HepG2 (cell line): ENCODE measurements around the gene PRSS48. TPM values are rescaled to one million over a fixed set of nuclear protein-coding genes. Genes with fewer than 3 reads are reported as not detected.

Experiments used
- AHR ChIP-seq: IDR thresholded peaks from 2 replicates; pipeline ENCODE4 v1.6.1; 2018; ENCODE audit warnings: missing genetic modification reagents, missing compliant biosample characterization
- ARID3A ChIP-seq: IDR thresholded peaks from 2 replicates; pipeline ENCODE4 v1.6.1; 2012; ENCODE audit warnings: low read depth, low read length, improper control_type of control experiment
- E2F1 ChIP-seq: sonication (generic); formaldehyde crosslinking; IDR thresholded peaks from 2 replicates; pipeline ENCODE4 v1.5.0; 2020; ENCODE audit warnings: missing genetic modification reagents
- ERF ChIP-seq: IDR thresholded peaks from 2 replicates; pipeline ENCODE4 v1.6.1; 2018; ENCODE audit warnings: missing biosample characterization, missing genetic modification reagents
- FOXM1 ChIP-seq: sonication (generic); formaldehyde crosslinking; IDR thresholded peaks from 2 replicates; pipeline ENCODE4 v1.5.0; 2020; ENCODE audit warnings: missing genetic modification reagents
- KAT7 ChIP-seq: IDR thresholded peaks from 2 replicates; pipeline ENCODE4 v1.6.1; 2018; ENCODE audit warnings: borderline replicate concordance, missing compliant biosample characterization
- KLF9 ChIP-seq: IDR thresholded peaks from 2 replicates; pipeline ENCODE4 v1.6.1; 2016; ENCODE audit warnings: low read depth
- MTA3 ChIP-seq: sonication (generic); formaldehyde crosslinking; IDR thresholded peaks from 2 replicates; pipeline ENCODE4 v1.4.0; 2020; ENCODE audit warnings: missing genetic modification reagents
- NCOR1 ChIP-seq: fragments of 200-600 bp; sonication (generic); IDR thresholded peaks from 2 replicates; pipeline ENCODE4 v1.7.0; 2017; ENCODE audit warnings: antibody characterized with exemption, low read length, borderline replicate concordance
- POLR2G ChIP-seq: fragments of 200-400 bp; formaldehyde crosslinking; IDR thresholded peaks from 2 replicates; pipeline ENCODE4 v1.6.1; 2018; ENCODE audit warnings: mild to moderate bottlenecking, low read depth, low read length, moderate library complexity
- RELA ChIP-seq: sonication (generic); formaldehyde crosslinking; IDR thresholded peaks from 2 replicates; pipeline ENCODE4 v1.4.0; 2020; ENCODE audit warnings: missing genetic modification reagents
- REPIN1 ChIP-seq: sonication (generic); formaldehyde crosslinking; IDR thresholded peaks from 2 replicates; pipeline ENCODE4 v1.8.0; 2022; ENCODE audit warnings: missing genetic modification reagents, low read depth, mild to moderate bottlenecking, borderline replicate concordance
- SOX13 ChIP-seq, 3 experiments: fragments of 450-650 bp in 1 of 3; sonication (generic) in 1 of 3; formaldehyde crosslinking in 1 of 3; IDR thresholded peaks in 2 of 3; conservative IDR thresholded peaks in 1 of 3; 2 replicates each; pipeline versions ENCODE4 v1.5.0 to v1.6.1; 2016 to 2020; ENCODE audit warnings: antibody characterized with exemption in 1 of 3, mild to moderate bottlenecking in 1 of 3, missing compliant biosample characterization in 1 of 3, missing genetic modification reagents in 1 of 3, moderate library complexity in 1 of 3
- TCF7 ChIP-seq: sonication (generic); IDR thresholded peaks from 2 replicates; pipeline ENCODE4 v1.6.1; 2016; ENCODE audit warnings: antibody characterized with exemption, low read depth
- TCF7L2 ChIP-seq: IDR thresholded peaks from 2 replicates; pipeline ENCODE4 v1.6.1; 2011; ENCODE audit warnings: mild to moderate bottlenecking, low read depth, low read length, moderate library complexity
- XBP1 ChIP-seq: sonication (generic); formaldehyde crosslinking; IDR thresholded peaks from 2 replicates; pipeline ENCODE4 v1.5.0; 2020; ENCODE audit warnings: missing genetic modification reagents
- ZBTB7A ChIP-seq: sonication (generic); formaldehyde crosslinking; IDR thresholded peaks from 2 replicates; pipeline ENCODE4 v1.8.0; 2022; ENCODE audit warnings: mild to moderate bottlenecking, missing genetic modification reagents
- ZNF503 ChIP-seq: sonication (generic); formaldehyde crosslinking; IDR thresholded peaks from 2 replicates; pipeline ENCODE4 v1.4.0; 2020; ENCODE audit warnings: missing genetic modification reagents
- ZNF547 ChIP-seq: sonication (generic); formaldehyde crosslinking; IDR thresholded peaks from 2 replicates; pipeline ENCODE4 v1.5.1; 2020; ENCODE audit warnings: mild to moderate bottlenecking, missing genetic modification reagents
- ZNF644 ChIP-seq: IDR thresholded peaks from 2 replicates; pipeline ENCODE4 v1.6.1; 2016; ENCODE audit warnings: low read depth
- ZNF737 ChIP-seq: sonication (generic); formaldehyde crosslinking; IDR thresholded peaks from 2 replicates; pipeline ENCODE4 v1.5.0; 2020; ENCODE audit warnings: missing genetic modification reagents, mild to moderate bottlenecking, borderline replicate concordance
- polyA plus RNA-seq, 8 experiments: library from polyadenylated mRNA; depleted of rRNA in 3 of 8; stranded (reverse) in 7 of 8; unstranded in 1 of 8; fragments of >200 nt; fragmentation: Illumina TruSeq in 4 of 8; extraction: Trizol in 4 of 8; gene quantifications; 2 replicates each; pipeline versions ENCODE4 v1.2.1 to v1.2.3, GENCODE V29; 2011 to 2016; ENCODE audit warnings: low read depth in 4 of 8, missing spikeins in 1 of 8, mixed read lengths in 1 of 8; ENCODE audit not compliant: insufficient read depth in 1 of 8
- total RNA-seq, 5 experiments: library from RNA; depleted of rRNA; stranded (reverse); fragments of >200 nt; fragmentation: Illumina TruSeq; extraction: Trizol; gene quantifications; 2 replicates each; pipeline ENCODE4 v1.2.3, GENCODE V29; 2016; ENCODE audit warnings: low read depth in 1 of 5
- TF ChIP-seq, protein P1 (sequence below): sonication (generic); formaldehyde crosslinking; IDR thresholded peaks from 2 replicates; pipeline ENCODE4 v1.5.0; 2020; ENCODE audit warnings: mild to moderate bottlenecking, missing genetic modification reagents, borderline replicate concordance

The PRSS48 gene
- total and polyA plus RNA-seq, 2 of the 13 experiments (the other 11 are each of a cell fraction or from before 2014, with no cell fraction given) = not detected

DNA sequence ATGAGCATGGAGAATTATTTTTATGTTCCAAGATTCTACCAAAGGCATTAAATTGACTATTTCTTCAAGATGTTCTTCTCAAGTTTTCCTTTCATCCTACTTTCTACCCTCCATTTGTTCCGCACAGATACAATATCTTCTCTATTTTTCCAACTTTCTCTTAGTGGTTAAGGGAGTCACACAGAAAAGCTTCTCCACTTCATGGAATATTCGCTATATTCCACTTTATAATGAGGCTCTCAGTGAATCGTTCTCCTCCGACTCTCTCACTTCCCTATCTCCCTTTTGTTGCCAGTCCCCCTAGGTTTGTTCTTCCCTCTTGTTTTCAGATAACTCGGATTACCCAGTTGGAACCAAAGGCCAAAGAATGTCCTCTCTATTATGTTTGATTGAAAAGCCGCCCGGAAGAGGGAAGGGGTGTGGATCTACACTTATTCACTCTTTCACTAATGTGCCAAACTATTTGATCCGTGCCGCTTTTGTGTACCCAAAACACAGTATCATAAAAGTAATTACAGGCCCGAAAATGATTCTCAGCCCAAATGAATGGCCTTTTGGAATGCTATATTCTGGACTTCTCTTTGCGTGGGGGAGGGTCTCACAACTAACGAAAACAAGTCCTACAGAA lies 47.3 kb downstream of the PRSS48 start (continued):
- TF ChIP-seq ARID3A (peak; percentile 83), ERF (CRISPR knock-in tag) (peak; percentile 16; the same call in 1 of the 2 replicates), MTA3 (CRISPR knock-in tag) (no peak), ZBTB7A (CRISPR knock-in tag) (0 out of 2 replicates have a peak, but pooled peaks have one; percentile 9), KLF9 (CRISPR knock-in tag) (0 out of 2 replicates have a peak, but pooled peaks have one; percentile 1), AHR (no peak), POLR2G (peak; percentile 25), E2F1 (CRISPR knock-in tag) (peak; percentile 52; the same call in 1 of the 2 replicates), FOXM1 (no peak), NCOR1 (peak; percentile 91; the same call in 1 of the 2 replicates), ZNF547 (CRISPR knock-in tag) (no peak), ZNF503 (CRISPR knock-in tag) (peak; percentile 57; the same call in 1 of the 2 replicates), REPIN1 (no peak), TCF7 (peak; percentile 95), SOX13 (IDR thresholded peaks at IDR 0.05) (0 out of 2 replicates have a peak, but pooled peaks have one; percentile 9), SOX13 (CRISPR knock-in tag; conservative IDR thresholded peaks at IDR 0.05 in 1 of 2, IDR thresholded peaks at IDR 0.05 in 1 of 2) (peak in 1 of 2 experiments; percentile 53; a peak in 2 of 4 replicates), XBP1 (CRISPR knock-in tag) (0 out of 2 replicates have a peak, but pooled peaks have one; percentile 40), RELA (CRISPR knock-in tag) (no peak), ZNF737 (no peak), ZNF644 (CRISPR knock-in tag) (peak; percentile 55; the same call in 1 of the 2 replicates), KAT7 (CRISPR knock-in tag) (peak; percentile 71), TCF7L2 (peak; percentile 67)
- TF ChIP-seq, protein P1, sequence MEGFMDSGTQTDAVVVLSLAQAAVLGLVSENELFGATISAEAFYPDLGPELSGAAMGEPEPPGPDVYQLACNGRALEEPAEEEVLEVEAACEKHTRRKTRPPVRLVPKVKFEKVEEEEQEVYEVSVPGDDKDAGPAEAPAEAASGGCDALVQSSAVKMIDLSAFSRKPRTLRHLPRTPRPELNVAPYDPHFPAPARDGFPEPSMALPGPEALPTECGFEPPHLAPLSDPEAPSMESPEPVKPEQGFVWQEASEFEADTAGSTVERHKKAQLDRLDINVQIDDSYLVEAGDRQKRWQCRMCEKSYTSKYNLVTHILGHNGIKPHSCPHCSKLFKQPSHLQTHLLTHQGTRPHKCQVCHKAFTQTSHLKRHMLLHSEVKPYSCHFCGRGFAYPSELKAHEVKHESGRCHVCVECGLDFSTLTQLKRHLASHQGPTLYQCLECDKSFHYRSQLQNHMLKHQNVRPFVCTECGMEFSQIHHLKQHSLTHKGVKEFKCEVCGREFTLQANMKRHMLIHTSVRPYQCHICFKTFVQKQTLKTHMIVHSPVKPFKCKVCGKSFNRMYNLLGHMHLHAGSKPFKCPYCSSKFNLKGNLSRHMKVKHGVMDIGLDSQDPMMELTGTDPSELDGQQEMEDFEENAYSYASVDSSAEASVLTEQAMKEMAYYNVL (CRISPR knock-in tag) = peak; percentile 74; the same call in 1 of the 2 replicates
